SU-DHL-6 (cell line): ENCODE data around the gene RSPH4A.

Source experiments
- H2AFZ ChIP-seq: fragments of 200-600 bp; sonication (generic); 2 replicates; pipeline ENCODE4 v1.6.1; 2014; ENCODE audit warnings: low read depth, mild to moderate bottlenecking, moderate library complexity, mixed read lengths, antibody characterized with exemption, low read length; ENCODE audit not compliant: severe bottlenecking
- H3F3A ChIP-seq: fragments of 200-600 bp; shearing (Covaris generic); 2 replicates; pipeline ENCODE4 v1.6.0; 2016; ENCODE audit warnings: antibody characterized with exemption, mild to moderate bottlenecking; ENCODE audit not compliant: insufficient read depth
- H3K27ac ChIP-seq: fragments of 200-600 bp; sonication (generic); 2 replicates; pipeline ENCODE4 v1.5.1; 2016; ENCODE audit warnings: low read depth, mild to moderate bottlenecking, low read length, moderate library complexity, mixed read lengths
- H3K27me3 ChIP-seq: fragments of 200-600 bp; sonication (generic), shearing (Covaris generic); 2 replicates; pipeline ENCODE4 v1.6.0; 2014; ENCODE audit warnings: mild to moderate bottlenecking, low read length
- H3K36me3 ChIP-seq: fragments of 200-600 bp; sonication (generic); 2 replicates; pipeline ENCODE4 v1.6.1; 2014; ENCODE audit warnings: mild to moderate bottlenecking, low read length, mixed read lengths
- H3K4me2 ChIP-seq: fragments of 300-600, 200-600 bp; shearing (Covaris generic), sonication (generic); 2 replicates; pipeline ENCODE4 v1.6.0; 2014; ENCODE audit warnings: low read length, low read depth, mild to moderate bottlenecking; ENCODE audit not compliant: poor library complexity, severe bottlenecking
- H3K4me3 ChIP-seq: fragments of 200-600 bp; sonication (generic); 2 replicates; pipeline ENCODE4 v1.5.1; 2014; ENCODE audit warnings: antibody characterized with exemption, low read length, mild to moderate bottlenecking, mixed read lengths; ENCODE audit not compliant: insufficient read depth, poor library complexity, severe bottlenecking
- H3K79me2 ChIP-seq: fragments of 200-600 bp; sonication (generic); 2 replicates; pipeline ENCODE4 v1.6.1; 2014; ENCODE audit warnings: mild to moderate bottlenecking, low read length, moderate library complexity; ENCODE audit not compliant: insufficient read depth
- H3K9ac ChIP-seq: fragments of 200-600 bp; sonication (generic); 2 replicates; pipeline ENCODE4 v1.7.0; 2014; ENCODE audit warnings: mild to moderate bottlenecking, low read length
- H3K9me2 ChIP-seq: fragments of 200-600 bp; sonication (generic); replicated peaks from 2 replicates; pipeline ENCODE4 v1.6.1; 2014; ENCODE audit warnings: low read length; ENCODE audit not compliant: insufficient read depth
- H3K9me3 ChIP-seq: fragments of 200-600 bp; sonication (generic); 2 replicates; pipeline ENCODE4 v1.6.1; 2014; ENCODE audit warnings: low read length, mixed read lengths; ENCODE audit not compliant: insufficient read depth
- H4K20me1 ChIP-seq: fragments of 200-600 bp; sonication (generic); 2 replicates; pipeline ENCODE4 v1.6.1; 2014; ENCODE audit warnings: low read depth, mild to moderate bottlenecking, antibody characterized with exemption, low read length, moderate library complexity, mixed read lengths
- EZH2phosphoT487 ChIP-seq: fragments of 200-600 bp; sonication (generic), shearing (Covaris generic); conservative IDR thresholded peaks from 2 replicates; pipeline ENCODE4 v1.6.1; 2018; ENCODE audit warnings: mild to moderate bottlenecking, antibody characterized with exemption, low read length, moderate library complexity, mixed read lengths
- TF ChIP-seq, protein P1 (sequence below): fragments of 200-600 bp; sonication (generic); IDR thresholded peaks from one replicate; pipeline ENCODE4 v1.5.1; 2017; ENCODE audit warnings: antibody characterized with exemption, mild to moderate bottlenecking, low read length, moderate library complexity; ENCODE audit not compliant: insufficient read depth, poor library complexity, severe bottlenecking

The RSPH4A gene

DNA sequence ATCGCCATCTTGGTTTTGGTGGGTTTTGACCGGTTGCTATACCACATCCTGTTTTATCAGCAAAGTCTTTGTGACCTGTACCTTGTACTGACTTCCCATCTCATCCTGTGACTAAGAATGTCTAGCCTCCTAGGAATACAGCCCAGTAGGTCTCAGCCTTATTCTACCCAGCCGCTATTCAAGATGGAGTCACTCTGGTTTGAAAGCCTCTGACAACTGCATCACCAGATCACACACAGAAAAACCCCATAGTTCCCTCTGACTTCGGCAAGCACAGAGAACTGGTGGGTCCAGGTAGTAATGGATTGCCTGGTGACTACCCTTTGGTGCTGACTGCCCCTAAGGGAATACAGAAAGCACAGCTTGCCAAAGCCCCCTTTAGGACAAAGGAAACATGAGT, 10.3 kb upstream of the RSPH4A start:
- no peak for TF ChIP-seq EZH2phosphoT487
- TF ChIP-seq, protein P1, sequence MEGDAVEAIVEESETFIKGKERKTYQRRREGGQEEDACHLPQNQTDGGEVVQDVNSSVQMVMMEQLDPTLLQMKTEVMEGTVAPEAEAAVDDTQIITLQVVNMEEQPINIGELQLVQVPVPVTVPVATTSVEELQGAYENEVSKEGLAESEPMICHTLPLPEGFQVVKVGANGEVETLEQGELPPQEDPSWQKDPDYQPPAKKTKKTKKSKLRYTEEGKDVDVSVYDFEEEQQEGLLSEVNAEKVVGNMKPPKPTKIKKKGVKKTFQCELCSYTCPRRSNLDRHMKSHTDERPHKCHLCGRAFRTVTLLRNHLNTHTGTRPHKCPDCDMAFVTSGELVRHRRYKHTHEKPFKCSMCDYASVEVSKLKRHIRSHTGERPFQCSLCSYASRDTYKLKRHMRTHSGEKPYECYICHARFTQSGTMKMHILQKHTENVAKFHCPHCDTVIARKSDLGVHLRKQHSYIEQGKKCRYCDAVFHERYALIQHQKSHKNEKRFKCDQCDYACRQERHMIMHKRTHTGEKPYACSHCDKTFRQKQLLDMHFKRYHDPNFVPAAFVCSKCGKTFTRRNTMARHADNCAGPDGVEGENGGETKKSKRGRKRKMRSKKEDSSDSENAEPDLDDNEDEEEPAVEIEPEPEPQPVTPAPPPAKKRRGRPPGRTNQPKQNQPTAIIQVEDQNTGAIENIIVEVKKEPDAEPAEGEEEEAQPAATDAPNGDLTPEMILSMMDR, result no peak
- Histone ChIP-seq H3K27me3 (no peaks in the 10 kb centered on the region), H3K4me3 (no peak overlapping the region), H3K36me3 (0 out of 2 replicates have a peak, but pooled peaks cover 4% of the 10 kb centered on the region), H4K20me1 (no peaks in the 10 kb centered on the region), H2AFZ (no peak overlapping the region), H3K9me2 (no peaks in the 10 kb centered on the region), H3K4me2 (no peak overlapping the region), H3F3A (no peaks in the 10 kb centered on the region), H3K27ac (no peak overlapping the region), H3K79me2 (no peaks in the 10 kb centered on the region), H3K9ac (no peak overlapping the region), H3K9me3 (no peaks in the 10 kb centered on the region)

DNA sequence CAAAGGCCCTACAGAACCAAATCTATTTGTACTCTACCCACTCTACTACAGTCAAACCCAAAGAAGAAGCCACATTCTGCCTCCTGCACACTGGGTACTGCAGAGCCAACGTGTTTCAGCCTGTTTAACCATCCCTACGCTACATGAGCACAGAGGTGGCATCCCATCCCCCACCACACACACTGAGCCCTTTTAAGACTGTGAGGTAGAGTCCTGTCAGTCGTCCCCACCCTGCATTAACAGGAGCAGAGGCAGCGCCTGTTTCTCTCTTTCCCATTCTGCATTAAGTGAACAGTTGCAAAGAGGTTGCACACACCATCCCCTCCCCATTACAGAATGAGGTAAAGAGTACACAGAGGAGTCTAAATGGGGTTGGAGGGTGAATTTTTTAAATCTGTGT, 5.2 kb upstream of the RSPH4A start:
- TF ChIP-seq, protein P1, result no peak
- TF ChIP-seq EZH2phosphoT487, result no peak
- Histone ChIP-seq H3K9me2 (no peaks in the 10 kb centered on the region), H3K4me3 (no peak overlapping the region), H3K9ac (no peak overlapping the region), H3K4me2 (no peak overlapping the region), H4K20me1 (no peaks in the 10 kb centered on the region), H3F3A (no peaks in the 10 kb centered on the region), H3K36me3 (no peaks in the 10 kb centered on the region), H3K27me3 (no peaks in the 10 kb centered on the region), H3K27ac (no peak overlapping the region), H3K79me2 (no peaks in the 10 kb centered on the region), H2AFZ (no peak overlapping the region), H3K9me3 (no peaks in the 10 kb centered on the region)

DNA sequence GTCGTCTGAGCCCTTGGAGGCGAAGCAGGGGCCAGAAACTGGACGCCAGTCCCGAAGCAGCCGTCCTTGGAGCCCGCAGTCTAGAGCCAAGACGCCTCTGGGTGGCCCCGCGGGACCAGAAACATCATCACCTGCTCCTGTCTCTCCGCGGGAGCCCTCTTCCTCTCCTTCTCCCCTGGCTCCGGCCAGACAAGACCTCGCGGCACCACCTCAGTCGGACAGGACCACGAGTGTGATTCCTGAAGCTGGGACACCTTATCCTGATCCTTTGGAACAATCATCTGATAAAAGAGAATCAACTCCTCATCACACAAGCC, 416 bp downstream of the RSPH4A start:
- no peaks in the 10 kb centered on the region for H4K20me1 ChIP-seq
- TF ChIP-seq, protein P1, result no peak
- no peak for TF ChIP-seq EZH2phosphoT487
- H3K9me3 ChIP-seq, result no peaks in the 10 kb centered on the region
- peak overlapping the region; percentile 44 for H3K4me3 ChIP-seq
- H3F3A ChIP-seq, result no peaks in the 10 kb centered on the region
- H3K79me2 ChIP-seq, result no peaks in the 10 kb centered on the region
- H3K36me3 ChIP-seq, result no peaks in the 10 kb centered on the region
- H2AFZ ChIP-seq, result peak overlapping the region; percentile 92
- H3K27ac ChIP-seq, result no peak overlapping the region
- peak overlapping the region; percentile 64 for H3K4me2 ChIP-seq
- peak overlapping the region; percentile 37; the same call in 1 of the 2 replicates for H3K9ac ChIP-seq
- no peaks in the 10 kb centered on the region for H3K27me3 ChIP-seq
- H3K9me2 ChIP-seq, result no peaks in the 10 kb centered on the region
